ENCODE measurements around the gene WDFY1.
"Not testable (repeated sequence)": the region's sequence is repeated elsewhere in the genome, so short reads cannot be mapped to it uniquely, and the experiment has no call there.

The WDFY1 gene

DNA sequence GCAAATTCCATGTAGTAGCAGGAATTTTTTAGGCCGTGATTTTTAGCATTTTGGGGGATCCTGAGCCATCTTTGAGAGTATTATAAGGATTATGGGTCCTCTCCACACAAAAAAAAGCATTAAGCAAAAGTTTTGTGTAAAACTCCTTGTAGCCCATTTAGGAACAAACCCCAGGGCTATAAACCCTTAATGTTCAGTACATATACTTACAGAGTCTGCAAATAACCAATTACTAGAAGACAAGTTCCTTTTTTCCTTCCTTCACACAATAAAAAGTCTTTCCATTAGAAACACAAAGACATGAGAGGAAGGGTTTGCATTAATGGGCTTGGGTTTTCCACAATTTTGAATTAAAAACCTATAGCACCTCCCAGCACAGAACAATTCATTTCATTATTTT is 44.6 kb downstream of the WDFY1 start:
- in situ Hi-C loops (cut with MboI; ENCODE audit: low sequenced_read_pairs) = no loop called here

DNA sequence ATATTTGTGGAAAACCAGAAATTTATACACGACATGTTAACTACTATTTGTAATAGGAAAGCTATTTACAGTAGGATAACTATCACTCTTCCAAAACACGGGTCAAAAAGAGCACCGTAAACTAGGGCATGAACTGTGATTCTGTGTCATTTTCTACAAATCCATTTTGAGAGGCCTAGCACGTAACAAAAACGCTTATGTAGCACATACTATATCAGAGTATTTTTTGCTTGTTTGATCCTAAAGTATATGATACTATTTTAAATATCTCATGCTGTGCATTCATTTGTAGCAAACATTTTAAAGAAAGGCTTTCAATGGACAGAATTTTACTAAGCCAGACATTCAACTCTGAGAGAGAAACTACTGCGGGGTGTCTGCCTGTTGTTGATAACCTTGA is 45.1 kb downstream of the WDFY1 start:
- in situ Hi-C loops (cut with MboI; ENCODE audit: low sequenced_read_pairs) = no loop called here

DNA sequence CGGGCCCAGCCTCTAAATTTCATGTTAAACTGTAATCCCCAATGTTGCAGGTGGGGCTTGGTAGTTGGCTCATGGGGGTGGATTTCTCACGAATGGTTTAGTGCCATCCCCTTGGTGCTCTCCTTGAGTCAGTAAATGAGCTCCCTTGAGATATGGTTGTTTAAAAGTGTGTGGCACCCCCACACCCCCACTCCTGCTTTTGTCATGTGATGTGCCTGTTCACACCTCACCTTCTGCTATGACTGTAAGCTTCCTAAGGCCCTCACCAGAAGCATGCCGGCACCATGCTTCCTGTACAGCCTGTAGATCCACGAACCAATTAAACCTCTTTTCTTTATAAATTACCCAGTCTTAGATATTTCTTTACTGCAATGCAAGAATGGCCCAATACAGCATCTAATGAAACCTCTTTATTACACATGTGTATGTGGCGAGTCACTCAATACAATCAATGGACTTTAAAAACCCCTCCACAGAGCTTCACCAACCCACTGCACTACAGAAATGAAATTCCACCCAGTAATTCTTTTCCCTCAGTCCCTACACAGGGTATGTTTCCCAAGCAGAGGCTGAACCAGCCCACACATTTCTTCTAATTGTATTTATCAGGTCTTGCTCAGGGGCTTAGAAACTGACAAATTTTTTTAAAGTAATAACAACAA is 47.3 kb downstream of the WDFY1 start:
- in situ Hi-C loops (cut with MboI; ENCODE audit: low sequenced_read_pairs) = no loop called here

DNA sequence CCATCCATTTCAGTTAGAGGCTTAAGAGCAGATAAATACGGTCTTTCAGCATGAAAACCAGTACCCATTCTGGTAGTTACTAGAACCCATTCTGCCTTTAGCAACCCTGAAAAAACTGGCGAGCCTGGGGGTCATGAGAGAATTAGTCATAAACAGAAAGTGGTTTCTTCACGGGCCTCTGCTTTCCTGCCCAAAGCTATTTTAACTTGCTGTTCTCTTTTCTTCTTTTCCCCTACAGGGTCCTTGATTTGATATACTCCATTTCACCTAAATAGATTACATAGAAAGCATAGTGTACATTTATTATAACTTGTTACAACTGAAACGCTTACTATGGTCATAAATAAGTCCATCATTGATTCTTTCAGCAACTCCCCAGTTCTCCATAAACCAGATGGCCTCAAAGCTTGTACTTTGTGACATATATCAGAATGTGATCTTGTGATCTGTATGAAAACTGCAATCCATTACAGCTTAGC is 48.3 kb downstream of the WDFY1 start:
- in situ Hi-C loops (cut with MboI; ENCODE audit: low sequenced_read_pairs) = no loop called here

DNA sequence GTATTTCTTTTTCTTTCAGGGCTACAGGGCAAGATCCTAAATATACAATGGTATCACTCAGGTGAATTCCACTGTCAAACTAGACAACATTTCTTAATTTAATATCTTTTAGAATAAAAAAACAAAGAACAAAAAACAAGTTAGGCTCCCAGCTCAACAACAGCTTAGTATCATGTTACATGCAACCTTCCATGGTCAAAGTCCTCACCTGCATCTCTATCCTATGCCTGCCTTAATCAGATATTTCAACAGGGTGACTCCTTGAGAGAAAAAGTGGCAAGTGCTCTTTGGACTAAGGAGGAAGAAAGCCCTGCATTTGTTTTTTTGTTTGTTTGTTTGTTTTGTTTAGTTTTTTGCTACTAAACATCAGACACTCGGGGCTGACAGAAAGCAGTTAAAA is 50.2 kb downstream of the WDFY1 start:
- in situ Hi-C loops (cut with MboI; ENCODE audit: low sequenced_read_pairs) = no loop called here

DNA sequence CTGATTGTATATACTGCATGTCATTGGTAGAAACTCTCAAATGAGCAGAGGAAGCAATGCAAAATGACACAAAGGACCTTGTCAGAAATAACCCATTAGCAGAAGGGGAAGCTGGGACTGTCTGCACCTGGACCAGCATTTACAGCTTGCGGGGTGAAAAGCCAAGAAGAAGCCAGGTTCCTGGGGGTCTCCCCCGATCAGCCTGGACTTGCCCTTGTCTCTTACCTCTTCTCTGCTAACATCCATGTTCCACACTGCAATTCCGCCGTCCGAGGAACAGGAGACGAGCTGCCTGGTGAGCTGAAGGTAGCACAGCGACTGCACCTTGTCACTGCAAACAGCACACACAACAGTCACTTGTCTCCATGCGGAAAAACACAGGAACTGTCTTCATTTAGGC is 51.1 kb downstream of the WDFY1 start:
- in situ Hi-C loops (cut with MboI; ENCODE audit: low sequenced_read_pairs) = no loop called here

DNA sequence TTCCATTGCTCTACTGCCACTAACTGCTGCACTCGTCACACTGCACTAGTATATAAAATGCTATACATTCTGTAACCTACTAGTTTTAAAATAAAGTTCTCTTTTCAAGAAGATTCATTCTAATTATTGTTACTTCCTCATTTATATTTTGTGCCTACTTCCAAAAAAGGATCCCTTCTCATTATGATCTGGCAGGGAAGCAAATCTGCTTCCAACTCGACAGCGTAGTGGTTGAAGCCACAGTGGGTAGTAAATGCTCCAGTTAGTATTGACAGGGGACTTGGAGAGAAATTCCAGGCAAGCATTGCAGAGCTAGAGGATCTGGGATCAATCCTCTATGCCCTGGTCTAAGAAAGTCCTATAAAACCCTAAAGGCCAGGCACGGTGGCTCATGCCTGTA is 54.4 kb downstream of the WDFY1 start:
- in situ Hi-C loops (cut with MboI; ENCODE audit: low sequenced_read_pairs) = no loop called here

DNA sequence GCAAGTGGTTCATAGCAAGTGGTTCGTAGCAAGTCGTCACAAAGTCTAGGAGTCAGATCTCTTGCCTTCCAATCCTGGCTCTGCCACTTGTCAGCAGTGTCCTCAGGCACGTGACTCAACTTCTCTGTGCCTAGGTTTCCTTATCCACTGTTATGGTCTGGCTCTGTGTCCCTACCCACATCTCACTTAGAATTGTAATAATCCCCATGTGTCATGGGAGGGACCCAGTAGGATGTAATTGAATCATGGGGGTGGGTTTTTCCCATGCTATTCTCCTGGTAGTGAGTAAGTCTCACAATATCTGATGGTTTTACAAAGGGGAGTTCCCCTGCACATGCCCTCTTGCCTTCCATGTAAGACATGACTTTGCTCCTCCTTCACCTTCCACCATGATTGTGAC is 55.9 kb downstream of the WDFY1 start:
- in situ Hi-C loops (cut with MboI; ENCODE audit: low sequenced_read_pairs) = no loop called here

DNA sequence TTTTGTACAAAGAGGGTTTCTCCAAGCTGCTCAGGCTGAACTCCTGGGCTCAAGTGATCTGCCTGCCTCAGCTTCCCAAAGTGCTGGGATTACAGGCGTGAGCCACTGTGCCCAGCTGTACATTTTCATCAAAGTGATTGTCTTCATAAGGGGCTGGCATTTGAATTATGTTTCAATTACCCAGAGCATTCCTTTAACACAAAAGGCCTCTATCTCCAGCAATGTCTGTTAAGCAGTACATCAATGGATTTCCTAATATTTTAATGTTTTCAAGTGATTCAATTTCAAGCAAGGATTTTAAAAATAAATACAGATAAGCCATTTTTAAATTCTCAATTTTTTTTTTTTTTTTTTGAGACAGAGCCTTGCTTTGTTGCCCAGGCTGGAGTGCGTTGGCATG is 56.9 kb downstream of the WDFY1 start:
- in situ Hi-C loops (cut with MboI; ENCODE audit: low sequenced_read_pairs) = no loop called here

DNA sequence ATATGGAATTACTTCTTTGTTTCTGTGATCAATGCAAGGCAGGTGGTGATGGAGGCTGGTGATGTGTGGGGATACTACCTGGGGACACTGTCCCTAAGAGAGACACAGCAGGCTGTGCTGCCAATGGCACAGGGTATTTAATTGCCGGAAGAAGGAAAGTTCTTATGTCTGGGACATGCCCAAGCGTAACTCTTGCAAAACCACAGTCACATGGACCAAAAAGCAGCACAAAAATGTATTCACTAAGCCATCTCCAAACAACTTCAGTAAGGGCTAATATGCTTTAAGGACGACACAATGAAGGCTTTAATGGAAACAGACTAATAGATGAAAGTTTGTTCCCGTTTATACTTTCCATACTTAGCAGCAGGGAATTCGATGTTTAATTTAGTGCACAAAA is 58.0 kb downstream of the WDFY1 start:
- in situ Hi-C loops (cut with MboI; ENCODE audit: low sequenced_read_pairs) = no loop called here

DNA sequence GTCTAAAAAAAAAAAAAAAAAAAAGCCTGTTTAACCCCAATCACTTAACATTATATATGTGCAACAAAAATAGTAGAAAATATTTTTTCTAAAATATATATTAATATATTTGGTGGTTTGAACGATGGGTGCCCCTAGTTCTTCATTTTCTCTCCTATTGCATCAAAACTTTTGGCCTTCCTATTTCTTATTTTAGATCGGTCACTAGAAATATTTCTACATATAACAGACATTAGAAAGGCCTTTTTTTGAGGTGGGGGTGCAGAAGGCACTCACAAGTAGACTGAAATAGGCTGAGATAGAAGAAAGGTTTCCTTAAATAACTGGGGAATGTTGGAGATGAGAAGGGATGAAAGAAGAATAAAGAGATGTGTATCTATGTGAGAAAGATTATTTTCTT is 58.4 kb downstream of the WDFY1 start:
- in situ Hi-C loops (cut with MboI; ENCODE audit: low sequenced_read_pairs) = no loop called here

DNA sequence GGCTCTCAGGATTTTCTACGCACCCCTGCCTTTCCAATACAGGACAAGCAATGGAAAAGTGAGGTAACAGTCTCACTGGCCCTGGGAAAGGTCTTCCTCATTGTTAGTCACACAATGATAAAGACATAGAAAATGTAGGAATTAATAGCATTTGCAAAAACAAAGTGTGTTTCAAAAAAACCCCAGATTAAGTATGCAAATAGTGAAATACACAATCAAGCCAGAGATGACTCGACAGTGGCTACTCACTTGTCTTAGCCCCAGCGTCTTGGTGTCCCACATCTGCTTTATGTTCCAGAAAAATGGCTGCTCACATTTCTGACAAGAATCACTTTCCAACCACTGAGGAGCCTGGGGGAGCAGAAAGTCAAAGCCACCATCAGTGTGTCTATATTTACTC is 60.7 kb downstream of the WDFY1 start:
- in situ Hi-C loops (cut with MboI; ENCODE audit: low sequenced_read_pairs) = no loop called here

DNA sequence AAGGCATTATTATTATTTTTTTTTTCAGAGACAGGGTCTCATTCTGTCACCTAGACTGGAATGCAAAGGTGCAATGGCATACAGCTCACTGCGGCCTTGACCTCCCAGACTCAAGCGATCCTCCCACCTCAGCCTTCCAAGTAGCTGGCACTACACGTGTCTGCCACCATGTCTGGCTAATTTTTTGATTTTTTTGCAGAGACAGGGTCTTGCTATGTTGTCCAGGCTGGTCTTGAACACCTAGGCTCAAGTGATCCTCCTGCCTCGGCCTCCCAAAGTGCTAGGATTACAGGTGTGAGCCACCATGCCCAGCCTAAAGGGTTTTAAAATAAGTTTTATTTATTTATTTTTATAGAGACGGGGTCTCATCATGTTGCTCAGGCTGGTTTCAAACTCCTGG is 62.4 kb downstream of the WDFY1 start:
- in situ Hi-C loops (cut with MboI; ENCODE audit: low sequenced_read_pairs) = no loop called here

DNA sequence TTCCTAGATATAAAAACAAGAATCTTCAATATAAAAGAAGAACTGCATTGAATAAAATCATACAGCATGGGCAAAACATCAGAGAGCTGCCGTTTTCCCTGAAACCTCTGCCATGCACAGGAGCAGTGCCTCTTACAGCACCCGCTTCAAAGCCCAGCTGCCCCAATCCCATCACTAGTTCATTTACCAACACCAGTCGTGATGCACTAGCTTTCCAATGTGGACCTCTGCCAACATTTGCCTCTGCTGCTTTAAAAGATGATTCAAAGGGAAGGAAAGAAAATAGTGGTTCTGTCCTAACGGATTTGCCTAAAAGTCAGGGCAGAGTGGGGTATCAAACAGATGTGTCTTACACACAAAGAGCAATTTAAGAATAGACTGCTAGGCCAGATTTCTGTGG is 64.3 kb downstream of the WDFY1 start:
- in situ Hi-C loops (cut with MboI; ENCODE audit: low sequenced_read_pairs) = no loop called here

DNA sequence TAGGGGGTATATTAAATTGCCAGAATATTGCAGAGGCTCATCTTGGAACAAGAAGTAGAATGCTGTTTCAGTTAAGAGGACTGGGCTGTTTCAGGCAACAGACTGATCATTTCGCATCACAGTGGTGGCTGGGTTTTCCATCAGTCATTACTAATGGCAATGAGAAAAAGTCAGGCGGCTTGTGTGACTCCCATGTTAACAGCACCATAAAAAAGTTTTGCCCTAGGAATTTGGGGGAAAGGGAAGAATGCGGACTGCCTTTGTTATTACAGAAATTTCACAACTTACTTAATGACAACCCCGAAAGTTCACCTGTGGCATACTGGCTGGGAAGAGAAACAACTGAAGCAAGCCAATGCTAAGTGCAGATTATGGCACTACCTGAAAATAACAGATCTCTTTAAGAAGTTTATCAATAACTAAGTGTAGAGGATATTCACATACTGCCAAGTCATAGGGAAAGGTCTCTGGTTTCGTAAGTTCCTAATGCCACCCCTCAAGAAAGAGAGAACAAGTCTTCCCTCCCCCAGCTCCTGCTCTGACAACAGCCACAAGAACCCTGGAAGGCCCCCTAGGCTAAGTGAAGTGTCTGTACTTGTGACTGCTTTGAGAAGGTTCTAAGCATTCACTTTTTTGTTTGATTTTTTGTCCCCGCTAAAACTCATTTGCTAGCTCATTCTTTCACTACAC is 67.3 kb downstream of the WDFY1 start:
- in situ Hi-C loops (cut with MboI; ENCODE audit: low sequenced_read_pairs) = no loop called here

DNA sequence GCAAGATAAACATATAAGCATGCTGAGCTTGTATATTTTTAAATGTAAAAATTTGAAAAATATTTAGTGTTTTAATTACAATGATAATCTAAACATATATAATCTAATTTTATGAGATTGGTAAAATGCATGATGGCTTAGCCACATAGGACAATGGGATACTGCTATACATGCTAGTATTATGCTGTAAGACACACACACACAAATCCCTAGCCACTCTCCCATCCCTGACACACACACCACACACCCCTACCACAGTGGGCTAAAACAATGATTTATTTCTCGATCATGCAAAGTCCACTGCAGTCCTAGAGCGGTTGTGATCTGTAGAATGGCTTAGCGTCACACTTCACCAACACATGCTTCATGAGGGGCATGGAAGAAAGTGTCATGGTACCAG is 71.5 kb downstream of the WDFY1 start:
- in situ Hi-C loops (cut with MboI; ENCODE audit: low sequenced_read_pairs) = no loop called here

DNA sequence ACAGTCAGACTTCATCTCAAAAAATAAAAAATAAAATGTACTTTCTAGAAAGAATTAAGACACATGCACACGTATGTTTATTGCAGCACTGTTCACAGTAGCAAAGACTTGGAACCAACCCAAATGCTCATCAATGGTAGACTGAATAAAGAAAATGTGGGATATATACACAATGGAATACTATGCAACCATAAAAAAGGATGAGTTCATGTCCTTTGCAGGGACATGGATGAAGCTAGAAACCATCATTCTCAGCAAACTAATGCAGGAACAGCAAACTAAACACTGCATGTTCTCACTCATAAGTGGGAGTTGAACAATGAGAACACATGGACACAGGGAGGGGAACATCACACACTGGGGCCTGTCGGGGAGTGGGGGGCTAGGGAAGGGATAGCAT is 72.4 kb downstream of the WDFY1 start:
- in situ Hi-C loops (cut with MboI; ENCODE audit: low sequenced_read_pairs) = not testable (repeated sequence)

DNA sequence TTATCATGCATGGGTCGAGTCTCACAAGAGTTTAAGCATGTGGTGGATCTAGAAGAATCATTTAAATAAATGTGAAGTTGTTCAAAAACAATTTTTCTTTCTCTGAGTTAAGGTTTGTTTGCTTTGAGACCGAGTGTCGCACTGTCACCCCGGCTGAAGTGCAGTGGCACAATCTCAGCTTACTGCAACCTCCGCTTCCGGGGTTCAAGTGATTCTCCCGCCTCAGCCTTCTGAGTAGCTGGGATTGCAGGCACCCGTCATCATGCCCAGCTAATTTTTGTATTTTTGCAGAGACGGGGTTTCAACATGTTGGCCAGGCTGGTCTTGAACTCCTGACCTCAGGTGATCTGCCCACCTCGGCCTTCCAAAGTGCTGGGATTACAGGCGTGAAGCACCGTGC is 73.5 kb downstream of the WDFY1 start:
- in situ Hi-C loops (cut with MboI; ENCODE audit: low sequenced_read_pairs) = not testable (repeated sequence)

DNA sequence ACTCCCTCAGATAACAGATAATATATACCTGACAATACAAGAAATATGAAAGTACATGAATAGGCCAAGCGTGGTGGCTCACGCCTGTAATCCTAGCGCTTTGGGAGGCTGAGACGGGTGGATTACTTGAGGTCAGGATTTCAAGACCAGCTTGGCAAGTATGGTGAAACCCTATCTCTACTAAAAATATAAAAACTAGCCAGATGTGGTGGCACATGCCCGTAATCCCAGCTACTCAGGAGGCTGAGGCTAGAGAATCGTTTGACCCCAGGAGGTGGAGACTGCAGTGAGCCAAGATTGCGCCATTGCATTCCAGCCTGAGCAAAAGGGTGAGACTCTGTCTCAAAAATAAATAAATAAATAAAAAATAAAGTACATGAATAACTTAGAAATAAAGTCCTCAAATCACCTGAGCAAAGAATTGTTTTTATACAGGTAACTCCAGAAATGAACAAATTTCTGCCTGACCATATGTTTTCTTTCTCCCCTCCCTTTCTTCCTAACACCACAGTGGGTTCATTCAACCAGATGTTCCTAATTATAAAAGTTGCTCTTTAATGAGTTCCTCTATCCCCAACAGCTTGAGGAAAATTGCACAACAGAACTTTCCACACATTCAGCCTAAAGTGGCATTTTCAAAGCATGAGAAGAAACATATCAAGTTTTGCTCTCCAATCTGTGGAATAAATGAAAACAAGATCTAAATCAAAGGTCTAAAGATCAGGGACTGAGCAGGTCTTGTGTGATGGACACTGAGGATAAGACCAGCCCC is 74.1 kb downstream of the WDFY1 start:
- in situ Hi-C loops (cut with MboI; ENCODE audit: low sequenced_read_pairs) = no loop called here

DNA sequence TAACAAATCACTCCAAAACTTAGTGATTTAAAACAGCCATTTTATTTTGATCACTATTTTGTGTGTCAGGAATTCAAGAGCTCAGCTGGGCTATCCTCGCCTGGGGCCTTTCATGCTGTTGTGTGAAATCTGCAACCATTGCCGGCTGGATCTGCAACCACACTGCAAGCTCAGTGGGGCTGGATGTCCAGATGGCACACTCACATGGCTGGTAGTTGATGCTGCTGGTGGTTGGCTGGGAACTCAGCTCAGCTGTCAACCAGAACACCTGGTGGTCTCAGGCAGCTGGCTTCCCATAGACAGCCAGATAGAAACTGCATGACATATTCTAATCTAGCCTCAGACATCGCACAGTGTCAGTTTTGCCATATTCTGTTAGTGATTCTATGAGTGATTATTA is 77.1 kb downstream of the WDFY1 start:
- in situ Hi-C loops (cut with MboI; ENCODE audit: low sequenced_read_pairs) = no loop called here

DNA sequence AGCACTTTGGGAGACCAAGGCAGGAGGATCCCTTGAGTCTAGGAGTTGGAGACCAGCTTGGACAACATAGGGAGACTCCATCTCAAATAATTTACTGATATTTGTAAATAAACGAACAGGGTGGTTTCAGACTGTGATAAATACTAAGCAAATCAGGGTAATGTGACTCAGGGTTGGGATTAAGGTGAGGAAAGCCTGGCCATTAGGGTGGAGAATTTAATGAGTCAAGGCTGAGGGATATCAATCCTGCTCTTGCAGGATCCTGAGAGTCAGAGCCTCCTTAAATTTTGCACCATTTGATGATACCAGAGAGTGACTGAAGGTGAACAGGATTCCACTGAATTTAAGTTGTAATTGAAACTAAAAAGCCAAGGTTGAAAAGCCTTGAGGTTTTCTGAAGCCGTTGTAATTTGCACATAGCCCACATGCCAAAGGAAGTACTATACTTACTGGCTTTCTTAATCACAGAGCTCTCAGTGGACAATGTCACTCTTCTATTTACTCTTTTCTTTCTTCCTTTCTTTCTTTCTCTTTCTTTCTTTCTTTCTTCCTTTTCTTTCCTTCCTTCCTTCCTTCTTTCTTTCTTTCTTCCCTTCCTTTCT is 79.1 kb downstream of the WDFY1 start:
- in situ Hi-C loops (cut with MboI; ENCODE audit: low sequenced_read_pairs) = no loop called here

DNA sequence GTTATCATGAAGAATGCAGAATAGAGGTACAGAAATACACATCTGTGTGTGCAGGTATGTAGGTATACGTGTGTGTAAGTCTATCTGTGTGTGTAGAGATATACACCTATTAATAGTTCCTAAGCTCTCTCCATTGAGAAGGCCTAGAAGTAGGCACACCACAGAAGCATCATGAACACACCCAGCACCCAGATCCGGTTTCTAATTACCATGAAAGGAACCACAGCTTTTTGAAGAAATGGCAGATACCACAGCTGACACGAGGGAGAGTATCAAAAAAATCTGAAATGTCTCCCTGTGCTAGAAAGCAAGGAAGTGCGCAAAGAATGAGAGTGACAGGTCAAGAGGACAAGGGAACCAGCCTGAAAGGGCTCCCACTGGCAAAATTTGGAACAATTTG is 80.0 kb downstream of the WDFY1 start:
- in situ Hi-C loops (cut with MboI; ENCODE audit: low sequenced_read_pairs) = no loop called here
